HG03432 (cell line): ENCODE measurements around the gene BHLHE23.

ENCODE experiments used
- ATAC-seq: cut with Tn5 transposase; IDR thresholded peaks from one replicate; pipeline ENCODE4 v1.9.1; 2021; ENCODE audit warnings: mild to moderate bottlenecking, moderate library complexity; ENCODE audit not compliant: unreplicated experiment

The BHLHE23 gene

DNA sequence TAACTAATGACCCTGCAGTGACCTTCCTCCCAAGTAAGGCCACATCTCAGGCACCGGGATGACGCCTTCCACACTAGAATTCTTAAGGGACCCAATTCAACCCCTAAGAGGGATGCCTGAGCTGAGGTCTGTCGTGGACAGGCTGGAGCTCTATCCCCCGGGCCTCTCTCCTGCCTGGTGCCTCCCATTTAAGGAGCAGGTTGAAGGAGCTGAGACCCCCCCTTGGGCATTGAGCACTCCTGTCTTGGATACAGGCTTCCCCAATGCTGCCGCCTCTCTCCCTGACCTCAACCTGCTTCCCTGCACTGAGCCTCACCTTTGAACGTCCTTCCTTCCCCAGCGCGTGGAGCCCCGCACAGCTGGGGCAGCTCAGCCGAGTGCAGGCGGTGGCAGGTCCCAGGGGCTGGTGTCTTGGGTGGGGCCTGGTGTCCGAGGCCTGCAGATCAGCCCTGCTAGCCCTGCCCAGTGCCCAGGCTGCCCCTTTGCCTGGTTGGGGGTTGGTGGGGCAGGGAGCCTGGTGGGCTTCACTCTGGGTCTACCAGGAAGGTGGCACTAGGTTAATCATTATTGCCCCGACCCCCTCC is 19.9 kb upstream of the BHLHE23 start:
- ATAC-seq: no peak

GRCh38 chr20:63025534-63026331 is 19.0 kb upstream of the BHLHE23 start:
- no peak for ATAC-seq

- ATAC-seq: no peak
Measured at GRCh38 chr20:63024573-63025392, 18.0 kb upstream of the BHLHE23 start.

- no peak for ATAC-seq
Measured at GRCh38 chr20:63023936-63024571, 17.3 kb upstream of the BHLHE23 start.

DNA sequence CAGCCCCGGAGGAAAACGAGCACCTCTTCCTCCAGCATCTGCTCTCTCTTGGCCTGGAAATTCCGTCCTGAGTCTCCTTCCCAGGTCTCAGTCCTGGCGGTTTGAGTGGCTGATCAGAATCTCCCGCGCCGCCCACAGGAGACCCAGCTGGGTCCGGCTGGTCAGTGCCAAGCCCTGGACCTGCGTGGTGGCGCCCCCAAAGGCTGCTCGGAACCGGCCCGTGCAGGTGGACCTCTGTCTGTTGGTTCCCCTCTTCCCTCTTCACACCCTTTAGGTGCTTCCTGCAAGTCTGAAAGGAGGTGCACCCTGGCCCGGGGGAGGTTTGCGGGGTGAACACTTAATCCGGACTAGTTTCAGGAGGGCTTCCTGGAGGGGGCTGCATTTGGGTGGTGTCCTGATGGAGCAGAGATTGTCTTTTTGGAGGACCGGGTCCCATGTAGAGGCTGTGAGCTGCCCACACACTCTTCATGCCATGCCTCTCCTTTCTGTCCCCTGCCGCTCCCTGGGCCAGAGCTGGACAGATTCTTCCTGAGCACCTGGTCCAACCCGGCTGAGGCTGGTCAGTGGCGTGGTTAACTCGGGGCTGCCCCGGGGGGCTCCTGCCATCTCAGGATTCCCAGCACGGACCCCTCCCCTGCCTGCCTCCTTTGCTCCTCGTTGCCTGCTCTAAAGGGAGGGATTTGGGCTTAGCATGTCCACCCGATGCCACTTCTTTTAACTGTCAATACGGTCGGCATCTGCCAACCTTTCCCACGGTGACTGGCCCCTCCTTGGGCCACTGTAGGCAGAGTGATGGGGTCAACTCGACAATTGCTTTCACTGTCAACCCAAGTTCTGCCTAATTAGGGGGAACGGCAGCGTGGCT is 16.5 kb upstream of the BHLHE23 start:
- ATAC-seq: no peak

DNA sequence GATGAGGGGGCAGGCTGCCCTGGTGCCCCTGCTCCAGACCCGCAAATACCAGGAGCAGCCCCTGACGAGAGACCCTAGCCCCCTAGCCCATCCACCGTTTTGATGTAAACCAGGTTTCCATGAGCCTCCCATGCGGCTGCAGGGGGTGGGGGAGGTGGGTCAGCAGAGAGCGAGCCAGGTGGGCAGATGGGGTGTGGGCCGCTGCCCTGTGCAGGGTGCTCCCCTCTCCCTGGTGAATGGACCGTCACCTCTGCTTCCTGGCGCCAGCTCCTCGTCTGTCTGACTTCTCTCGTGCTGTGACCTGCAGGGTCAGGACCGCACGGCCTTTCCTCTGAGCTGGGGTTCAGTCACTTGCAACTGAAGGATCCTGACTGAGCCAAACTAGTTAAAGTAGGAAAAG is 15.7 kb upstream of the BHLHE23 start:
- no peak for ATAC-seq

DNA sequence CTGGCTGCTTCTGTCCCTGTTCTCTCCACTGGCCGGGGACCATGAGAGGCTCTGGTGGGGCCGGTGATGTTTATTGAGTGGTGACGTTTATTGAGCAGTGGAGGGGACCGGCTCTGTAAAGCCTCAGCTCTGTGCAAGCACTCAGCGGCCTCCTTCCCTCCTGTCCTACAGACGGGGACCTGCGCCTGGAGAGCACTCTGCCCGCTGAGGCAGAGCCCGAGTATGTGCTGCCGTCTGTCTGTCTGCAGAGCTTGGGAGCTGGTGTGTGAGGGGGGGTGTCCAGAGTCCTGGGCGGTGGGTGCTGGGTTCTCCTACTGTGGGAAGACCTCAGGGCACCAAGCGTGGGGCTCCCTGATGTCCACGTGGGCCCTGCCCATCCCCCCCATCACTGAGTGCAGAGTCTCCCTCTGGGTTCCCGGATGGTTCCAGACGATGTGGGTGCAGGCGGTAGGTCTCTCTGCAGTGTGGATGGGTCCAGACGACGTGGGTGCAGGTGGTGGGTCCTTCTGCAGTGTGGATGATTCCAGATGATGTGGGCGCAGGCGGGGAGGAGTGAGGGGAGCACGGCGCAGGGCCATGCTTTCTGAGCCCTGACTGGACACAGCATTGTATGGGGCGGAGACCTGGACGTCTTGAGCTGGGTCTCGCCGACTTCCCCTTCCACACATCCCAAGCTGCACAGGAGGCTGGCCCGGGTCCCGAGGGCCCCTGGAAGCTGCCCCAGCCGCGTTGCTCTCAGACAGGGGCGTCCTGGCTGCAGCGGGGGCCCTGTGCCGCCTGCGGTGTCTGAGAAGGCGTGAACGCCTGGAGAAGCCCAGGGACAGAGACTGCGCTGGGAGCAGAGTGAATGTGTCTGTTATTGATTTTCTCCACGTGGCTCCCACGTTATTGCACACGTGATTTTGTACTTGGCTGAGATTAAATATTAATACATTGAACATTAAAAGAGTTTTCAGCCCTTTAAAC is 14.9 kb upstream of the BHLHE23 start:
- no peak for ATAC-seq

DNA sequence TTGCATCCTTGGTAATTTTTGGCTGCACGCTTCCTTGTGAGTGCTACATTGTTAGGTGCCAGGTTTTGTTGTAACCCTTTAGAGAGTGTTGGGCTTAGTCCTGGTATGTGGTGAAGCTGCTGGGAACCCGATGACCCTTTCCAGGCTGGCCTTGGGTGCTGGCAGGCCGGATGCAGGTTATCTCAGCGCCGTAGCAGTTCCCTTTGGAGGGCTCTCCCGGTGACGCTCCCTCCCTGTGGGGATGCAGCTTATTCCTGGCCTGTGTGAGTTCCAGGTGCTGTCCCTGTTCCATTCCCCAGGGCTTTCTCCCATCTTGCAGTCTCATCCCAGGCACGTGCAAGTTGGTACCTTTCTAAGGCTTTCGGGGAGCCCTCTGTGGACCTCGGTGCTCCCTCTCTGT is 13.9 kb upstream of the BHLHE23 start:
- no peak for ATAC-seq

GRCh38 chr20:63017826-63018411 is 11.2 kb upstream of the BHLHE23 start:
- ATAC-seq: no peak

- no peak for ATAC-seq
Measured at GRCh38 chr20:63017076-63017825, 10.5 kb upstream of the BHLHE23 start.

DNA sequence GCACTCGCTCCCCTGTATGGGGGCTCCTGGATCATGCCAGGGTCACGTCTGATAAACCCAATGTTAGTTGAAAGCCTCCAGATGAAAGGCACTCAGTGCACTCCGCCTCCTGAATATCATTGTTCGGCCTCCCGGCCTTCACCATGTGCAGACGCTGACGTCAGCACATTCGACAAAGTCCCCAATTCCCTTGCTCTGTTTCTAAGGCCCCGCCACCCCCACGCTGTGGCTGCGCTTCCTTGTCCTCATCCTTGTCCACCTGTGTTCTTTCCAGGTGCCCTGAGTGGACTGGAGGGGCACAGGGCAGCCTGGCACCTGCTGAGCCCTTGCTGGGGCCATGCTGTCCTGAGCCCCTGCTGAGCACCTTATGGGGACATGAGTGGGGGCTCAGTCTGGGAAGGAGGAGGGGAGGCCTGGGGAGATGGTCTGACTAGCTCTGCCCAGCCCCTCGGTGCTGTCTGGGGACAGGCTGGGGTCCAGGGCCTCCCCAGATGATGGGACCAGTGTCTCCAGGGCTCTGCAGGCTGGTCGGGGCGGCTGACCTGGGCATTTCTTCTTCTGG is 9.8 kb upstream of the BHLHE23 start:
- ATAC-seq: no peak

DNA sequence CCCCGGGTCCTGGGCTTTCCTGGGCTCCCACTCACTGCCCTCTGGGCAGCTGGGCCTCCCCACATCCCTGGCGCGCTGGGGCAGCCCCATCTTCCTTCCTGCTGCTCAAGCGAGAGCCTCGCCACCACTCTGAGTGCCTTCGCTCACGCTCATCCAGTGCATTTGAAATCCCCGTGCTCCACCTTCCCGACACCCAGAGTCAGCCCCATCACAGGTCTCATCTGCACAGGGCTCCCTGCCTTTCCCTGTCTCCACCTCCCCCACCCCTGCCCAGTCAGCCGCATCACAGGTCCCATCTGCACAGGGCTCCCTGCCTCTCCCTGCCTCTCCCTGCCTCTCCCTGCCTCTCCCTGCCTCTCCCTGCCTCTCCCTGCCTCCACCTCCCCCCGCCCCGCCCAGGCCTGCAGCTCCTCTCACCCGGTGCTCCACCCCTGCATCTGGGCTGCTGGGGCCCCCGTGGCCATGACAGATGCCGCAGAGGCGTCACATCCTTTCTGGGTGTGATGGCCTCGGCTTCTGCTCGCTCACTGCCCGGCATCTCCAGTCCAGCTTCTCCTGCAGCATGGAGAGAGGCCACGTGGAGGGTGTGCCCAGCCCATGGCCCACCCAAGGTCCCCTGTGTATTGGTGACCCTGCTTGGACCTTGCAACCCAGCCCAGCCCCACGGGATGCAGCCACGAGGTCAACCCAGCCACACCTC is 9.0 kb upstream of the BHLHE23 start:
- ATAC-seq: no peak

- ATAC-seq: no peak
Measured at GRCh38 chr20:63015147-63015661, 8.4 kb upstream of the BHLHE23 start.

- ATAC-seq: no peak
Measured at GRCh38 chr20:63014710-63015109, 7.9 kb upstream of the BHLHE23 start.

GRCh38 chr20:63014287-63014686 is 7.5 kb upstream of the BHLHE23 start:
- no peak for ATAC-seq

GRCh38 chr20:63013207-63013606 is 6.4 kb upstream of the BHLHE23 start:
- no peak for ATAC-seq

- ATAC-seq: no peak
Measured at GRCh38 chr20:63011798-63012197, 5.0 kb upstream of the BHLHE23 start.
